Thymus (tissue), 11 donors: ENCODE data around the gene USP2. TPM values are rescaled to one million over a fixed set of nuclear protein-coding genes. Genes with fewer than 3 reads are reported as not detected.
A peak's percentile ranks its signal among the peaks of the same experiment; 100 is the strongest.

ENCODE experiments used
- DNase-seq, 9 donors: peaks; one replicate each; pipeline ENCODE4 v3.0.0-alpha.2; 2013; ENCODE audit warnings: low spot score in 9 of 9, low read depth in 6 of 9, missing footprints in 1 of 9
- H3K27ac ChIP-seq, 2 donors: one replicate each; pipeline ENCODE4 v1.5.1; 2013; ENCODE audit warnings: control low read depth in 1 of 2, low read depth in 1 of 2, low read length in 1 of 2, mild to moderate bottlenecking in 1 of 2, moderate library complexity in 1 of 2
- H3K27me3 ChIP-seq, 2 donors: one replicate each; pipeline ENCODE4 v1.5.1; 2013; ENCODE audit warnings: low read length in 1 of 2; ENCODE audit not compliant: control insufficient read depth in 2 of 2, insufficient read depth in 1 of 2
- H3K36me3 ChIP-seq, 2 donors: one replicate each; pipeline ENCODE4 v1.5.1; 2013; ENCODE audit warnings: low read length in 1 of 2, mild to moderate bottlenecking in 1 of 2, moderate library complexity in 1 of 2; ENCODE audit not compliant: control insufficient read depth in 2 of 2, insufficient read depth in 2 of 2
- H3K4me1 ChIP-seq, 2 donors: one replicate each; pipeline ENCODE4 v1.5.1; 2013; ENCODE audit warnings: low read length in 2 of 2; ENCODE audit not compliant: control insufficient read depth in 2 of 2, insufficient read depth in 2 of 2
- H3K4me3 ChIP-seq, 2 donors: one replicate each; pipeline ENCODE4 v1.5.1; 2013; ENCODE audit warnings: low read length in 2 of 2, control low read depth in 1 of 2, mild to moderate bottlenecking in 1 of 2
- H3K9me3 ChIP-seq, 2 donors: one replicate each; pipeline ENCODE4 v1.5.1; 2013; ENCODE audit warnings: low read length in 1 of 2, mild to moderate bottlenecking in 1 of 2; ENCODE audit not compliant: control insufficient read depth in 2 of 2, insufficient read depth in 1 of 2
- WGBS: extraction: QIAGEN DNeasy Blood & Tissue Kit; methylation state at CpG from one replicate; pipeline ENCODE4 v1.1.7; 2013; 5-methylcytosine and 5-hydroxymethylcytosine counted together
- polyA plus RNA-seq: library from polyadenylated mRNA; stranded (reverse); fragments of 200-250 nt; gene quantifications from one replicate; pipeline ENCODE4 v1.2.3, GENCODE V29; 2013
- total RNA-seq: library from RNA; stranded (reverse); fragments of 120-200 nt; gene quantifications from one replicate; pipeline ENCODE4 v1.2.4, GENCODE V29; 2013
- donor health status: healthy.

Gene USP2
- total and polyA plus RNA-seq, 2 donors, result 0.19 to 1.2 TPM

DNA sequence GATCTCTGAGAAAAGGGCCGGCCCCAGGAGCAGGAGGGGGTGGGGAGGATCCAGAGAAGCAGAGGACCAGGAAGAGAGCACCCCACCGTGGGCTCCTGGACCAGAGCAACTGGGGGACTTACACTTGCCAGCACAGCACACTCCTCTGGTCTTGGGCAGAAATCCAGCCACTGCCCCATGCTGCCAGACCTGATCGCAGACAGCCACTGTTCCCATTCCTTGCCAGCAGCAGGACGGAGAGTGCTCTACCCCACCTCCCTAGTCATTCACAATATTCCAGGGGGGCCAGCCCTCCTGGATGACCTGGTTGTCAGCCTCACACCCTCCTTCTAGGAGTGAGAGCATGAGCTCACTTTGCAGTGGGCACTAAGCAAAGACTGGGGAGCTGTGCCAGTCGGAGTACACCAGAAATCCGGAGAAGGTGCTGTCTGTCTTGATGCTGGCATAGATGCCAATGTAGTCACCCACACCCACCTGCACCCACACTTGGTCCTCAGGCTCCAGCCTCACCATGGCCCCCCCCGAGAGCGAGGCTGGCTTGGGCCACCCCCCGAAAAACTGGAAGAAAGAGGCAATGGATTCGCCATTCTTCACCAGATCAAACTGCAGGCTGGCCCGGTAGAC is 42.4 kb downstream of the USP2 start:
- WGBS, result 85% methylated on average over 11 of the region's 11 CpGs
- Histone ChIP-seq H3K27me3 (peaks cover 53 to 62% of the 10 kb centered on the region in 2 donors), H3K9me3 (peaks cover 2 to 9% of the 10 kb centered on the region in 2 donors), H3K36me3 (peaks cover 6 to 9% of the 10 kb centered on the region in 2 donors), H3K4me1 (peaks cover 16 to 39% of the 10 kb centered on the region in 2 donors), H3K4me3 (no peak overlapping the region), H3K27ac (no peak overlapping the region)
- no peak for DNase-seq

DNA sequence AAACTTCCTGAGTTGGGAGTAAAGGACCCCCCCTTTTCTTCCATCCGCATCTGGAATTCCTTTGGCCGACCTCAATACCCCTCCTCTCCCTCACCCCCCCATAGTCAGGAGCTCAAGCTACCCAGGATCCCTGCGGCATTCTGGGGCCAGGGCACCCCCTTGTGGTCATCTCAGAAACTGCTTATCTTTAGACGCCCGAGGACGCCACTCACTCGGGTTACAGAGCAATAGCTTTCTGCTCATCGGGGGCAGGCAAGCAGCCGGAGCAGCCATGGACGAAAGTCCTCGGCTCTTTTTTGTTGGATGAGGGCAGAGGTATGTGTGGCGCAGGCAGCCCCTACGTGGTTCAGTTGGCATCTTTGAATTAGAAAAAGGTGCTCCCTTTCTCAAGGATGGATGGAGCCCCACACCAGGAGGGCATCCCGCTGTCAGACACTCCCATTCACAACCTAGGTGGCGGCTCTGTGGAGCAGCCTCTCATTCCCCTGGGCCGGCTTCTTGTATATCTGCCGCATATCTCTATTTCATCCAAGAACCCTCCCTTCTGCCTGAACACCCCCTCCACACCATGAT is 43.1 kb downstream of the USP2 start:
- DNase-seq, result peak in 4 of 9 donors; percentile 68 to 81 (median 74)
- Histone ChIP-seq H3K36me3 (peaks cover 6 to 9% of the 10 kb centered on the region in 2 donors), H3K4me1 (peaks cover 19 to 44% of the 10 kb centered on the region in 2 donors), H3K27ac (no peak overlapping the region), H3K4me3 (no peak overlapping the region), H3K27me3 (peaks cover 49 to 55% of the 10 kb centered on the region in 2 donors), H3K9me3 (peaks cover 2 to 9% of the 10 kb centered on the region in 2 donors)
- WGBS, result 40% methylated on average over 17 of the region's 17 CpGs

DNA sequence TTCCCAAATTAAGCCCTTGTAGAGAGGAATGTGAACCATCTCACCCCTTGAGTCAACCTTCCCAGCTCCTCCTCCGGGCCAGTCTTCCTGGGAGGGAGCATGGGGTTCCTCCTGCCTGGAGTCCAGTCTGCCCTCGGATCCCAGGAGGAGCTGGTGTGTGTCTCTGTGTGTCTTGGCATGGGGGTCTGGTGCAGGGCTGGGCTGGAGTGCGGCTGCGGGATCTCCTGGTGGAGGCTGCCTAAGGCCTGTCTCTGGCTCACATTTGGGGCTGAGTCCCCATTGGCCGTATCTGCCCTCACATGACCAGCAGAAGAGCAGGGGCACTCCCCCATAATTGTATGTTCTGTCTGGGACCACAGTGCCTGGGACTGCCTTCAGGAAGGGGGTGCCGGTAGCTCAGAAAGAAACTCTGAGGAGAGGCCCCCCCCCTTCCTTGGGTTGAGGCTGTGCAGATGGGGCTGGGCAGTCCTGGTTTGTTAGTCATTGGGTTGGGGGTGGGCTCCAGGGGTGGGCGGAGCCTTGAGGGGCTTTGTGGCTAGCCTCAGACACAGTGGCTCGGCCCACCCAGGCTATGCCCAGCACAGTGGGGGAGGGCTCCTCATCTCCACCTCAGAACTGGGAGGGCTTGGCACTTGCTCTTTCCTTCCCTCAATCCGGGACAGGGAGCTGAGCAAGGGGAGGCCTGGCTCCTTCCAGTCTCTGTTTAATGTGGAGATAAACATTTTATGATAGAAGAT is 43.7 kb downstream of the USP2 start:
- H3K27me3 ChIP-seq, result peaks cover 44 to 49% of the 10 kb centered on the region in 2 donors
- no peak overlapping the region for H3K27ac ChIP-seq
- peaks cover 6 to 9% of the 10 kb centered on the region in 2 donors for H3K36me3 ChIP-seq
- DNase-seq, result no peak
- peaks cover 2 to 9% of the 10 kb centered on the region in 2 donors for H3K9me3 ChIP-seq
- H3K4me3 ChIP-seq, result no peak overlapping the region
- 85% methylated on average over 9 of the region's 9 CpGs for WGBS
- peaks cover 19 to 44% of the 10 kb centered on the region in 2 donors for H3K4me1 ChIP-seq

DNA sequence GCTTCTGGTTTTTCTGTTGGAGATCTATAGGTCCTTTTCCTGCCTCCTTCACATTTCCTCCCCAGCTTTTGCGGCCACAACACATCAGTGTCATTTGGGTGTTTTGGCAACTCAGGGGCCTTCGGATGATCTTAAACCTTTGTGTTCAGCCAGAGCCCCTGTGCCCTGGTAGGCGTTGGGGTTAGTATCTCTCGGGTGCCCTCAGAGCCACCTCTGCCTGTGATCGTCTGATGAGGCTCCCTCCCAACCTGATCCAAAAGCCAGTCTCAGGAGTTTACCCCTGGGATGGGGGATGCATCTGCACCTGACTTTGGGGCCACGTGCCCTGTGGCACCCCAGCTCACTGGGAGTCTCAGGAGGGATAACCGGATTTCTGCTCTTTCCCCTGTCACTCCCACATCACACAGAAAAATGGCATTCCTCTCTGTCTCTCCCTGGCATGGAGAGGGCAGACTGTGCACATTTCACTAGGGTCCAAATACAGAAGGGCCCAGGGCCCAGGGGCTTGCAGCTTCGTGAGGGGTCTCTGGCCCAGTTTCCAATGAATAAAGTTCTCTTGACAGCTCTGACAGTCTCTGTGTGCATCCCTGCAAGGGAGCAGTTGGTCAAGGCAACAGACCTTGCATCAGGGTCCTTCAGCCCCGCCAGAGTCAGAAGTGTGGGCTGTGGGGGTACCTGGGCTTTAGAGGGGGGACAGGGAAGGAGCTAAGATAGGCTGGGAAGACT is 44.6 kb downstream of the USP2 start:
- no peak overlapping the region for H3K27ac ChIP-seq
- 97% methylated on average over 9 of the region's 9 CpGs for WGBS

DNA sequence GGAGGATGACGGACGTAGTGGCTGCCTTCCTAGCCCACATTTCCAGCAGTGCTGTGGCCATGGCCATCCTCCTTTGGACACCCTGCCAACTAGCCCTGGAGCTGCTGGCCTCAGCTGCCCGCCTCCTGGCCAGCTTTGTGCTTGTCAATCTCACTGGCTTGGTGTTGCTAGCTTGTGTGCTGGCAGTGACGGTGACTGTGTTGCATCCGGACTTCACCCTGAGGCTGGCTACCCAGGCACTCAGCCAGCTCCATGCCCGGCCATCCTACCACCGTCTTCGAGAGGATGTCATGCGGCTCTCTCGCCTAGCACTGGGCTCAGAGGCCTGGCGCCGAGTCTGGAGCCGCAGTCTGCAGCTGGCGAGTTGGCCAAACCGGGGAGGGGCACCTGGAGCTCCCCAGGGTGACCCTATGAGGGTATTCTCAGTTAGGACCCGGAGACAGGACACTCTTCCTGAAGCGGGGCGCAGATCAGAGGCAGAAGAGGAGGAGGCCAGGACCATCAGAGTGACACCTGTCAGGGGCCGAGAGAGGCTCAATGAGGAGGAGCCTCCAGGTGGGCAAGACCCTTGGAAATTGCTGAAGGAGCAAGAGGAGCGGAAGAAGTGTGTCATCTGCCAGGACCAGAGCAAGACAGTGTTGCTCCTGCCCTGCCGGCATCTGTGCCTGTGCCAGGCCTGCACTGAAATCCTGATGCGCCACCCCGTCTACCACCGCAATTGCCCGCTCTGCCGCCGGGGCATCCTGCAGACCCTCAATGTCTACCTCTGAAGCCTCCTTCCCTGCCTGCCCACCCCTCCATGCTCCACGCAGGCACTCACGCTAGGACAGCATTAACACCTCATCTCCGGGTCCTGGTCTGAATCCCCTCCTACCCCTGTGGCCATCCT is 45.6 kb downstream of the USP2 start:
- 94% methylated on average over 30 of the region's 30 CpGs for WGBS
- peaks cover 19 to 36% of the 10 kb centered on the region in 2 donors for H3K4me1 ChIP-seq
- no peak overlapping the region for H3K27ac ChIP-seq
- peaks cover 0 to 4% of the 10 kb centered on the region in 2 donors for H3K9me3 ChIP-seq
- peaks cover 25 to 30% of the 10 kb centered on the region in 2 donors for H3K27me3 ChIP-seq
- H3K4me3 ChIP-seq, result no peak overlapping the region
- peaks cover 6 to 9% of the 10 kb centered on the region in 2 donors for H3K36me3 ChIP-seq
- no peak for DNase-seq

More for the DNA sequence above, 44.6 kb downstream of the USP2 start:
- peaks cover 19 to 44% of the 10 kb centered on the region in 2 donors for H3K4me1 ChIP-seq
- H3K36me3 ChIP-seq, result peaks cover 6 to 9% of the 10 kb centered on the region in 2 donors
- peaks cover under 1 to 9% of the 10 kb centered on the region in 2 donors for H3K9me3 ChIP-seq
- H3K4me3 ChIP-seq, result no peak overlapping the region
- no peak for DNase-seq
- peaks cover 35 to 40% of the 10 kb centered on the region in 2 donors for H3K27me3 ChIP-seq

DNA sequence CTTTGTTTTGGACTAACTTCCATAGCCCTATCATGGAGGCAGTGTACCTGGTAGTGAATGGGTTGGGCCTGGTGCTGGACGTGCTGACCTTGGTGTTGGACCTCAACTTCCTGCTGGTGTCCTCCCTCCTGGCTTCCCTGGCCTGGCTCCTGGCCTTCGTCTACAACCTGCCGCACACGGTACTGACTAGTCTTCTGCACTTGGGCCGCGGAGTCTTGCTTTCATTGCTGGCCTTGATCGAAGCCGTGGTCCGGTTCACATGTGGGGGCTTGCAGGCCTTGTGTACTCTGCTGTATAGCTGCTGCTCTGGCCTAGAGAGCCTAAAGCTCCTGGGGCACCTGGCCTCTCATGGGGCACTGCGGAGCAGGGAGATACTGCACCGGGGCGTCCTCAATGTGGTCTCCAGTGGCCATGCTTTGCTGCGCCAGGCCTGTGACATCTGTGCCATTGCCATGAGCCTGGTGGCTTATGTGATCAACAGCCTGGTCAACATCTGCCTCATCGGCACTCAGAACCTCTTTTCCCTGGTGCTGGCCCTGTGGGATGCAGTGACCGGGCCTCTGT is 46.3 kb downstream of the USP2 start:
- peaks cover 18 to 23% of the 10 kb centered on the region in 2 donors for H3K27me3 ChIP-seq
- H3K4me3 ChIP-seq, result peak overlapping the region; percentile 82 to 95
- WGBS, result 85% methylated on average over 15 of the region's 15 CpGs
- H3K4me1 ChIP-seq, result peaks cover 19 to 32% of the 10 kb centered on the region in 2 donors
- H3K9me3 ChIP-seq, result peaks cover 0 to 4% of the 10 kb centered on the region in 2 donors
- no peak overlapping the region for H3K27ac ChIP-seq
- H3K36me3 ChIP-seq, result peaks cover 6 to 9% of the 10 kb centered on the region in 2 donors
- DNase-seq, result no peak

DNA sequence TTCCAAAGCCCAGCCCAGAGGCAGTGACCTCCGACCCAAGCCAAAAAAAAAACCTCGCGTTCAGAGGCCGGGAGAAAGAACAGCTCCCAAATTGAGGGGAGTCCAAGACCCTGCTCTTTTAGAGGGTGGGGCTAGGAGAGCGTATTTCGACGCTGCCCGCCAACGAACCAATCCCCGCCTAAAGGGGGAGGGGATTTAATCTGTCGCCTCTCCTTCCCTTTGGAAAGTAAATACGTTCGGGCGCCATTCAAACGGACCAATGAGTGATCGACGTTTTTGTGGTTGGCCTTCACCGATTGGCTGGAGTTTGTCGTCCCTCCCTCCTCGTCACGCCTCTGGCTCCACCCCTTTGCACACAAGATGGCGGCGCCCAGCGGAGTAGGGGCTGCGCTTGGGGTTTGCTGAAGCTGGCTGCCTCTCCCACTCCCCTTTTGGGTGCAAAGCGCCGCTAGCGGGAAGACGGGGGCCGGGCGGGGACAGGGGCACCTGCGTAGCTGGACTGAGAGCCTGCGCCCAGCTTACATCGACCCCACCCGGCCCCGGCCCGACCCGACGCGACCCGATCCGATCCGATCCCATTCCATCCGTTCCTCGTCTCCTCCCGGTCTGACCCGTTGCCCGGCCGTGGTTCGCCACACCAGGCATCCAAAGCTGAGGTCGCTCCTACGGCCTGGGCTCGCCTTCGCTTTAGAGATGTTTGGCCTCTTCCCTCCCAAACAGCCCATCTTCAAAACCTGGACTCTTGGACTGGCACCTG is 47.1 kb downstream of the USP2 start, which contains the start of gene RNF26:
TSS of gene RNF26 (plus strand) at position 354 of the 757 bp plus-strand sequence. CDS start 596 bp downstream, outside the sequence.
- peak within 1 kb of the TSS; percentile 81 to 83 for H3K27ac ChIP-seq
- peaks cover 0 to 2% of the 10 kb centered on the region in 2 donors for H3K9me3 ChIP-seq
- WGBS, result under 1% methylated on average over 54 of the region's 54 CpGs
- H3K4me1 ChIP-seq, result peaks cover 16 to 26% of the 10 kb centered on the region in 2 donors
- peak within 1 kb of the TSS; percentile 82 to 95 for H3K4me3 ChIP-seq
- peaks cover 10 to 15% of the 10 kb centered on the region in 2 donors for H3K27me3 ChIP-seq
- peaks cover 6 to 9% of the 10 kb centered on the region in 2 donors for H3K36me3 ChIP-seq
- peak; percentile 90 to 99 (median 96) for DNase-seq
